Cerebellar nuclear complex (tissue), 1 donor: ENCODE results near the gene MORF4L1.
"Not testable (repeated sequence)": the region's sequence is repeated elsewhere in the genome, so short reads cannot be mapped to it uniquely, and the experiment has no call there.

Experiments used
- DNase-seq, 2 experiments: peaks; one replicate each; lab custom pipeline; 2025; lab: John Stamatoyannopoulos, UW

The MORF4L1 gene

GRCh38 chr15:78859971-78860719 lies 12.5 kb upstream of the MORF4L1 start:
- peak in 1 of 2 experiments; percentile 23 for DNase-seq

- not testable (repeated sequence) for DNase-seq
These were observed 7.1 kb upstream of the MORF4L1 start for GRCh38 chr15:78865585-78865984.

- DNase-seq = not testable (repeated sequence)
These were observed 6.7 kb upstream of the MORF4L1 start for GRCh38 chr15:78866031-78866430.

- DNase-seq = no peak
These were observed 5.9 kb upstream of the MORF4L1 start for GRCh38 chr15:78866803-78867202.

GRCh38 chr15:78868366-78868765 lies 4.3 kb upstream of the MORF4L1 start:
- DNase-seq = no peak

GRCh38 chr15:78871483-78872127 lies 1.1 kb upstream of the MORF4L1 start:
- not testable (repeated sequence) for DNase-seq

- no peak for DNase-seq
These were observed 492 bp downstream of the MORF4L1 start for GRCh38 chr15:78872972-78873792.

GRCh38 chr15:78873793-78874765 lies 1.4 kb downstream of the MORF4L1 start:
- no peak for DNase-seq

GRCh38 chr15:78875107-78875914 lies 2.6 kb downstream of the MORF4L1 start:
- DNase-seq = no peak

- not testable (repeated sequence) for DNase-seq
These were observed 4.3 kb downstream of the MORF4L1 start for GRCh38 chr15:78876954-78877353.

- no peak for DNase-seq
These were observed 5.7 kb downstream of the MORF4L1 start for GRCh38 chr15:78878356-78878755.

- DNase-seq = no peak
These were observed 7.0 kb downstream of the MORF4L1 start for GRCh38 chr15:78879517-78880241.

- no peak for DNase-seq
These were observed 7.5 kb downstream of the MORF4L1 start for GRCh38 chr15:78880242-78880533.

GRCh38 chr15:78880813-78881212 lies 8.1 kb downstream of the MORF4L1 start:
- DNase-seq = no peak

GRCh38 chr15:78881681-78882080 lies 9.0 kb downstream of the MORF4L1 start:
- DNase-seq = no peak

GRCh38 chr15:78889000-78889399 lies 16.3 kb downstream of the MORF4L1 start:
- no peak for DNase-seq

GRCh38 chr15:78893538-78893937 lies 20.8 kb downstream of the MORF4L1 start:
- DNase-seq = no peak

GRCh38 chr15:78895471-78895870 lies 22.8 kb downstream of the MORF4L1 start:
- no peak for DNase-seq

- DNase-seq = no peak
These were observed 25.9 kb downstream of the MORF4L1 start for GRCh38 chr15:78898540-78898939.
